Hypothalamus (tissue), 51 donors: ENCODE measurements around the gene MEGF6.

Experiments
- DNase-seq, 51 donors: peaks; one replicate each; lab custom pipeline; 2025; lab: John Stamatoyannopoulos, UW

The MEGF6 gene

GRCh38 chr1:3456964-3457909, 154.1 kb downstream of the MEGF6 start:
- DNase-seq = no peak

GRCh38 chr1:3456449-3456963, 154.8 kb downstream of the MEGF6 start:
- no peak for DNase-seq

- no peak for DNase-seq
These were observed 155.4 kb downstream of the MEGF6 start for GRCh38 chr1:3455670-3456448.

- DNase-seq = no peak
These were observed 156.3 kb downstream of the MEGF6 start for GRCh38 chr1:3454811-3455618.

GRCh38 chr1:3453891-3454810, 157.2 kb downstream of the MEGF6 start, which contains the start of gene ARHGEF16:
TSS of gene ARHGEF16 (plus strand) at chr1:3454665. CDS start at chr1:3463085, 8,420 bp downstream.
- peak in 8 of 51 donors; percentile 21 to 56 (median 41) for DNase-seq

GRCh38 chr1:3453203-3453761, 158.0 kb downstream of the MEGF6 start:
- DNase-seq = peak in 45 of 51 donors; percentile 13 to 84 (median 55)

GRCh38 chr1:3452866-3453175, 158.5 kb downstream of the MEGF6 start:
- DNase-seq = no peak

- DNase-seq = no peak
These were observed 159.1 kb downstream of the MEGF6 start for GRCh38 chr1:3451994-3452865.

- no peak for DNase-seq
These were observed 160.3 kb downstream of the MEGF6 start for GRCh38 chr1:3450983-3451382.

GRCh38 chr1:3450202-3450863, 161.0 kb downstream of the MEGF6 start:
- DNase-seq = no peak

GRCh38 chr1:3444736-3445135, 166.6 kb downstream of the MEGF6 start:
- DNase-seq = peak in 10 of 51 donors; percentile 24 to 59 (median 32)

- no peak for DNase-seq
These were observed 167.0 kb downstream of the MEGF6 start for GRCh38 chr1:3444298-3444697.

GRCh38 chr1:3443807-3444206, 167.5 kb downstream of the MEGF6 start:
- DNase-seq = no peak

GRCh38 chr1:3442901-3443300, 168.4 kb downstream of the MEGF6 start:
- no peak for DNase-seq

- DNase-seq = peak in 2 of 51 donors; percentile 26 to 54
These were observed 169.0 kb downstream of the MEGF6 start for GRCh38 chr1:3442331-3442730.

- DNase-seq = peak in 2 of 51 donors; percentile 13 to 54
These were observed 169.4 kb downstream of the MEGF6 start for GRCh38 chr1:3441880-3442279.

GRCh38 chr1:3441410-3441847, 169.9 kb downstream of the MEGF6 start:
- peak in 18 of 51 donors; percentile 24 to 74 (median 40) for DNase-seq
